Renal cortex interstitium (tissue), 11 donors: ENCODE results near the gene SMPX. TPM values are rescaled to one million over a fixed set of nuclear protein-coding genes. Genes with fewer than 3 reads are reported as not detected.

Experiments used
- DNase-seq, 11 donors: peaks; one replicate each; pipeline ENCODE4 v3.0.0-alpha.2; 2013; ENCODE audit warnings: low read depth in 9 of 11, low spot score in 4 of 11; ENCODE audit errors: extremely low read depth in 1 of 11
- polyA plus RNA-seq, 3 donors: library from polyadenylated mRNA; unstranded; fragments of 120-200 nt; gene quantifications; one replicate each; pipeline ENCODE4 v1.2.1, GENCODE V29; 2013; ENCODE audit not compliant: insufficient read length in 3 of 3

SMPX gene
- polyA plus RNA-seq, 3 donors, result 0.44 to 0.55 TPM; not detected in 1

DNA sequence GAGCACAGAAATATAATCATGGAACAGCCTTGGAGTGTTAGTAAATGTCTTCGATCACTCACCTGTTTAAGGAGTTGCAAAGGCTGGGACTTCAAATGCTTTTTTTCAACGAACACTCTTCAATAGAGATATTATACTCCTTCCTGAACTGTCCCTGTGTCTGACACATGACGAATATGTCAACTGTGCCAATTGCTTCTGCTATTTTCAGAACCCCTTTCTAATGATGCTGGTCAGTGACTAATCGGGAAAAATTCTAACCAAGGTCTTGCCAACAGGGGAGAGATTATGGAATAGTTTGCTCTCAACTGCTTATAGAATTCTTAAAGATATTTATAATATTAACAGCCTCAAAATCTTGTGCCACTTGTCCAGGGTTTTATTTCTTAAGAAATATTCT lies 91.2 kb downstream of the SMPX start:
- DNase-seq, result no peak

DNA sequence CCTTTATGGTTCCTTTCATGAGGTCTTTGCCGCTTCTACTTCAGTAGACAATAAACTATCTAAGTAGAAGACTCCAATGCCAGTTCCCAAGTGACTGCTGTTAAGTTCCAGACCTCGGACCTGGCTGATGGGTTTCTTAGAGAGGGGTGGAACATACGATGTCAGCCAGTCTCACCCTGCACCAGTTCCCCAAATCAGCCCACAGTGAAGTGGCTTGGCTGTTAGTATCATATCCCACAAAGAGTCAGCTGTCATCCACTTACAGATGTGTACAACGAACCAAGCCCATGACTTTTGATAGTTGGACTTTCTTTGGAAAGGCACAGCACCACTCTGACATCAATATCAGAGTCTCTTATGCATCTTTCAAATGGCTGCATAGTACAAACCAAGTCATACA lies 91.7 kb downstream of the SMPX start:
- DNase-seq, result no peak

DNA sequence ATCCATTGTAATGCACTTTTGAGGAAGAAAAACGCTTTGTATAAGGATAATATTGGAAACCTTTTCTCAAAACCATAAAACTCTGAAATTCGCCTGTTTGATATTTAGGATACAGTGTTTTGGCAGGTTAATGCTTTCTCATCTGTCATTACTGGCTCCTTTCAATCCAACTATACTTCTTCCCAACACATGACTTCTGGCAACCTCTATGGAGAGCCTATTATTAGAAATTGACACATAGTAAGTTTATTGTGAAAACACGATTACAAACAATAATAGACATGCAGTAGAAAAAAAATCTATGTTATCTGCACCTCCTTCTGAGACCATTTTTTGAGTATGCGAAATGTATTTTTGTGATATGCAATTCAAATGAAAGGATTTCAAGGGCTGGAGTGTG lies 95.2 kb downstream of the SMPX start:
- DNase-seq, result no peak

DNA sequence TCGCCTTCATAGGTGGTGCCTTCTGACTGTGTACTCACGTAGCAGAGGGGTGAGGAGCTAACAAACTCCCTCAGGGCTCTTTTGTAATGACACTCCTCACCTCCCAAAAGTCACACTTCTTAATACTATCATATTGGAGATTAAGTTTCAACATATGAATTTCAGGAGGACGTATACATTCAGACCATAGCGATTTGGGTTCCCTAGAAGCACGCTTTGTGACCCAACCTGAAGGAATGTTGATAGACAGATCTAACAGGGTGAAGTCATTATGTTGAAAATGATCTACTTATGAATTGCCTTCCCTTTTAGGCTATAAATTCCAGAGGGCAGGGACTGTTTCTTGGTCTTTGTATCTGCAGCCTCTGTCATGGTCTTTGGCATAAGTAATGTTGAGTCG lies 96.6 kb downstream of the SMPX start:
- DNase-seq, result no peak

DNA sequence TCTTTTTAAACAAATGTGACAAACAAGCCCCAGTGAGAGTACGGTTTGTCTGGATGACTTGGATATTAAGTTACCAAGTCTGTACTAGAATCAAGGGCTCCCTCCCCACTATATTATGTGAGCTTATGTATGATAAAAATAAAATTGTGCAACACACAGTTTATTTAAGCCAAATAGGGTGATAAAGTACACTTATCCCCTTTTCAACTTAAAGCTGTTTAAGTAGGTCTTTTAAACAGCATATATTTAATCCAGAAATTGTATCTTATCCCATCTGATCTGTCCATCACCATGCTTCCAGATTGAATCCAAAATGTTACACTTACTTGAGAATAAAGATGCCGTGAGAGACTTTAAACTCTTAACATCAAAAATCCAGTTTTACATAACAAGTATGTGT lies 97.8 kb downstream of the SMPX start:
- no peak for DNase-seq

DNA sequence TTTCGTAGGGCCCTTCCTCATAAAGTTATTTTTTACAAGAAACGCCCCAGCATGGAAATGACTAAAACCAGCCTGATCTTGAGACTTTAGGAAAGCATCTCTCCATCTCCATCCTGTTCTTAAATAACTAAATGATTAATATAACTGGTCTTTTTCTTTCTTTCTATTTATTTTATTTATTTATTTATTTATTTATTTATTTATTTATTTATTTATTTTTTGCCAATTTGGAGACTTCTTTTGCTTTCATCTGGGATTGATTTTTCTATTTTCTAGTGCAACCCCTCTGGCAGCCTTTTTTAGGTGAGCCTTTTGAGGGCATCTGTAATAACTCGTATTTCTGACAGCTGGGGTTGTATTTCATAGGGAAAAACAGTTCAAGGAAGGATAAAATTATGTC lies 98.6 kb downstream of the SMPX start:
- no peak for DNase-seq

DNA sequence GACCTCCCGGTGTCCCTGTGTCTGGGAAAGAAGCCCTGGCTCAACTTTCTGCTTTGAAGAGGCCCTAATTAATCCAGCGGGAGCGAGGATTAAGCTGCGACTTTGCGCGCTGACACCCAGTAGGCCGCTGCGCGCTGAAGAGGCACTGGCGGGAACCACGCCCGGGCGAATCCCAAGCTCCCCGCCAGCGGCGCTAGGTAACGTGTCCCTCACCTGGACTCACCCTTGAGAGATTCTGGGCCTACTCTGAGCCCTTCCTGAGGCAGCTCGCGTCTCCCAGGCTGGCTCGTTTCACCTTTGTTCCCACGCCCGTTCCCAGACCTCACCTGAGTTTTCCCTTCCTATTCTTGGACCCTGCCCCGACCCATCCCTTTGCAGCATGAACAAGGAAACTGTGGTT lies 99.2 kb downstream of the SMPX start:
- no peak for DNase-seq

DNA sequence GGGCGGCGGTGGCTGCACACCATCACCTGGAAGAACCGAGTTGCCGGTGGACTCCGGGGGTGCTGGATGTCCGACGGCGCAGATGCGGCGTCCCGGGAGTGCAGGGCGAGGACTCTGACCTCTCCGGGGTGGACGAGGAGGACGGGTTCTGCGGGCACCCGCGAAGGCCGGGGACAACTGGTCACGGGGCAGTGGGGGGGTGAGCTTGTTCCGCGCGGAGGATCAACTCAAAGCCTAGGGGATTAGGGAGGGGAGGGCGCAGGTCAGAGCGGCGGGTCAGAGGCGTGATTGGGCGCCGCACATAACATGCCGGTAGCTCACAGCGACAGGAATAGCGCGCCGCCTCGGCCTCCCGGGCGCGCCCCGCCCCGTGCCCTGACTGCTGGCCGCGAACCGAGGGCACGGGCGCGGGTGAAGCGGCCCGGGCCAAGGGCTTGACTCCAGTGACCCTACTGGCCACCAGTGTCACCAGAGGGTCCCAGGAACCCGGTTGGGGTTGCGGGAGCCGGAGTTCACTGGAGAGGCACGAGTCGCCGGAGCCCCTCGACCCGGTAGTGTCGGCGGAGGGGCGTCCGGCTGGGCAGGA lies 99.7 kb downstream of the SMPX start, which contains the start of gene KLHL34:
Gene KLHL34 (minus strand): TSS at position 179 of the 586 bp plus-strand sequence. CDS start 542 bp downstream, outside the sequence.
- no peak for DNase-seq

DNA sequence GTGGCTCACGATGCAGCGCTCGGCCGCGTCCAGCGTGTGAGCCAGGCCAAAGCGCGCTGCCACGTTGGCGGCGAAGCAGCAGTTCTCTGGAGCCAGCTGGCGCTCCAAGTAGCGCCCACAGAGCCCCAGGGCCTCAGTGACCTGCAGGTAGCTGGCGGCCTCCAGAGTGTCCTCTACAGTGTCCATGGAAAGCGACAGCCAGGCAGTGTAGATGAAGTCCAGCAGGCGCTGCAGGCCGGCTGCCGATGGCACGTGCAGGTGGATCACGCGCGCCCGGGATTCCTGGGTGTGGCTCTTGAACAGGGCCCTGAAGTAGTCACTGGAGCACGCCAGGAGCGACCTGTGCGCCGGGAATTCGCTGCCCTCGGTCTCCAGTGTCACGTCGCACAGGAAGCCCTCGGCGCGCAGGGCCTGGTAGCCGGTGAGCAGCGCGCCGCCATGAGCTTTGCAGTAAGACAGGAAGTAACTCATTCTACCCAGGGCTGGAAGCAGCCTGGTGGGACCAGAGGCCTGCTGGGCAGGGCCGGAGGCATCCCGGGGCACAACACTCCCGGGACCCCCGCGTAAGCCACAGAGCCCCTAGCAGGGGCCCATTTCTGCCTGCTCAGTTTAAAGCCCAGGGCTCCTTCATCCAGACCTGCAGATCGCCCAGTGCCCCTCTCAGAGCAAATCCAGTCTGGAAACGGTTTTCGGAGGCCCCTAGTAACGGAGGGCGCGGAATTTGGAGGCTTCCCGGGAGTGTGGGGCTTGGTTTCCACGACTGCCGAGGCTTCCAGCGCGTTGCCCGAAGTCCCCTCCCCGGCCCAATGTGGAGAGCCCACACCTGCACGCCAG lies 100.4 kb downstream of the SMPX start:
- DNase-seq, result no peak

DNA sequence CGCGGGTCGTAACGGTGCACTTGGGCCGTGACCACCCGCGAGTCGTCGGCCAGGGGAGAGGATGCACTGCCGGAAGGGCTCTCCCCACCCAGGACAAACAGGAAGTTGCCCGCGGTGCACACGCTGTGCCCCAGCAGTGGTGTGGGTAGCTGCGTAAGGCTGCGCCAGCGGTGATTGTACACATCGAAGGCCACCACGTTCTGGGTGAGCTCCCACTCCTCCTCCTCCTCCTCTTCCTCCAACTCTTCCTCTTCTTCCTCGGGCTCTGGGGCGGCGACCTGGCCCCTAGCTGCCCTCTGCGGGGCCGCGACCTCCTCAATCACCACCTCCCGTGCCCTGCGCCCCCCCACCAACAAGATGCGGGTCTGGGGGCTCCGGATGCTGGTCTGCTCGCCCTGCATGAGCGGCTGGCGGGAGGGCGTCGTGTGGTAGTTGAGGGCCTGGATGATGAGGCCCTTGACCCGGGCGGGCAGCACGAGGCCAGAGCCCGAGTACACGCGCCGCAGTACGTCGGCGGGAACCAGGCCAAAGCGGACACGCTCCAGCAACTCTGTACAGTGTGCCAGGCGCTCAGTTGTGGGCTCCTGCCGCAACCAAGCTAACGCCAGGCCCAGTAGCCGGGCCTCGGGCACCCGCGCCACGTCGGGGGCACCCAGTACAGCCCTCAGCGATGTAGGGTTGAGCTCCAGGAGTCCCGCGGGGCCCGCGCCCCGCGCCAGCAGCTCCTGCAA lies 101.2 kb downstream of the SMPX start:
- DNase-seq, result no peak

Other genes starting within 250 kb of the SMPX start
- gene KLHL34, start 99.8 kb downstream of the SMPX start, polyA plus RNA-seq, result under 1 TPM; 0.06 to 0.09 (median 0.06) TPM
- gene MBTPS2, start 81.5 kb upstream of the SMPX start, polyA plus RNA-seq, result 10 to 100 TPM; 30.8 to 34.4 (median 32.7) TPM
- 1 to 10 TPM; 2.1 to 4.7 (median 3.0) TPM for gene YY2, start 97.9 kb upstream of the SMPX start, polyA plus RNA-seq
- gene SMS, start 182.6 kb upstream of the SMPX start, polyA plus RNA-seq, result 100 to 1,000 TPM; 137 to 163 (median 144) TPM